Activated naive CD8-positive, alpha-beta T cell (primary cell): Measurements from ENCODE around the gene PIAS2.
"Not testable (repeated sequence)": the region's sequence is repeated elsewhere in the genome, so short reads cannot be mapped to it uniquely, and the experiment has no call there.

Experiments
- H3K27ac Mint-ChIP-seq: one replicate; pipeline ENCODE4 v1.8.0; 2021; ENCODE audit warnings: mixed read lengths
- H3K27me3 Mint-ChIP-seq: one replicate; pipeline ENCODE4 v1.8.0; 2021; ENCODE audit warnings: mixed read lengths
- H3K36me3 Mint-ChIP-seq: one replicate; pipeline ENCODE4 v1.8.0; 2021; ENCODE audit warnings: mixed read lengths
- H3K4me1 Mint-ChIP-seq: one replicate; pipeline ENCODE4 v1.8.0; 2021; ENCODE audit warnings: low read depth, mixed read lengths
- H3K4me3 Mint-ChIP-seq: one replicate; pipeline ENCODE4 v1.8.0; 2021; ENCODE audit warnings: mild to moderate bottlenecking, mixed read lengths
- H3K9me3 Mint-ChIP-seq: one replicate; pipeline ENCODE4 v1.8.0; 2021; ENCODE audit warnings: low read depth, mixed read lengths

Gene PIAS2

GRCh38 chr18:46877329-46877987 is 39.8 kb downstream of the PIAS2 start:
- H3K36me3 Mint-ChIP-seq = peaks cover 53% of the 10 kb centered on the region
- no peak overlapping the region for H3K27ac Mint-ChIP-seq
- H3K9me3 Mint-ChIP-seq = peaks cover 15% of the 10 kb centered on the region
- H3K4me1 Mint-ChIP-seq = peaks cover 16% of the 10 kb centered on the region
- no peaks in the 10 kb centered on the region for H3K27me3 Mint-ChIP-seq
- no peak overlapping the region for H3K4me3 Mint-ChIP-seq

GRCh38 chr18:46868169-46868921 is 49.0 kb downstream of the PIAS2 start:
- Mint-ChIP-seq H3K27ac (no peak overlapping the region), H3K27me3 (no peaks in the 10 kb centered on the region), H3K36me3 (peaks cover 53% of the 10 kb centered on the region), H3K9me3 (peaks cover 16% of the 10 kb centered on the region), H3K4me1 (peaks cover 27% of the 10 kb centered on the region), H3K4me3 (no peak overlapping the region)

- Mint-ChIP-seq H3K36me3 (peaks cover 48% of the 10 kb centered on the region), H3K4me1 (peaks cover 29% of the 10 kb centered on the region), H3K27ac (no peak overlapping the region), H3K9me3 (peaks cover 14% of the 10 kb centered on the region), H3K27me3 (no peaks in the 10 kb centered on the region), H3K4me3 (no peak overlapping the region)
Observed at GRCh38 chr18:46867367-46868143, 49.8 kb downstream of the PIAS2 start.

GRCh38 chr18:46866523-46866922 is 50.8 kb downstream of the PIAS2 start:
- Mint-ChIP-seq H3K9me3 (peaks cover 14% of the 10 kb centered on the region), H3K27ac (no peak overlapping the region), H3K36me3 (peaks cover 43% of the 10 kb centered on the region), H3K4me3 (no peak overlapping the region), H3K4me1 (peaks cover 29% of the 10 kb centered on the region), H3K27me3 (no peaks in the 10 kb centered on the region)

GRCh38 chr18:46865245-46865644 is 52.1 kb downstream of the PIAS2 start:
- Mint-ChIP-seq H3K4me1 (peaks cover 32% of the 10 kb centered on the region), H3K36me3 (peaks cover 37% of the 10 kb centered on the region)
- H3K27me3 Mint-ChIP-seq, H3K27ac Mint-ChIP-seq, H3K4me3 Mint-ChIP-seq, H3K9me3 Mint-ChIP-seq: not testable (repeated sequence)

GRCh38 chr18:46859855-46860254 is 57.5 kb downstream of the PIAS2 start:
- peaks cover 11% of the 10 kb centered on the region for H3K4me1 Mint-ChIP-seq
- H3K27ac Mint-ChIP-seq = no peak overlapping the region
- no peaks in the 10 kb centered on the region for H3K27me3 Mint-ChIP-seq
- H3K4me3 Mint-ChIP-seq = no peak overlapping the region
- no peaks in the 10 kb centered on the region for H3K9me3 Mint-ChIP-seq
- peaks cover 37% of the 10 kb centered on the region for H3K36me3 Mint-ChIP-seq

- no peaks in the 10 kb centered on the region for H3K9me3 Mint-ChIP-seq
- no peak overlapping the region for H3K4me3 Mint-ChIP-seq
- H3K36me3 Mint-ChIP-seq = peaks cover 41% of the 10 kb centered on the region
- H3K27me3 Mint-ChIP-seq = no peaks in the 10 kb centered on the region
- H3K4me1 Mint-ChIP-seq = peaks cover 11% of the 10 kb centered on the region
- no peak overlapping the region for H3K27ac Mint-ChIP-seq
Observed at GRCh38 chr18:46858290-46858689, 59.0 kb downstream of the PIAS2 start.

- peaks cover 45% of the 10 kb centered on the region for H3K36me3 Mint-ChIP-seq
- H3K27me3 Mint-ChIP-seq = no peaks in the 10 kb centered on the region
- no peak overlapping the region for H3K27ac Mint-ChIP-seq
- no peaks in the 10 kb centered on the region for H3K9me3 Mint-ChIP-seq
- peaks cover 9% of the 10 kb centered on the region for H3K4me1 Mint-ChIP-seq
- H3K4me3 Mint-ChIP-seq = no peak overlapping the region
Observed at GRCh38 chr18:46856973-46857372, 60.3 kb downstream of the PIAS2 start.

GRCh38 chr18:46849007-46849406 is 68.3 kb downstream of the PIAS2 start:
- Mint-ChIP-seq H3K9me3 (no peaks in the 10 kb centered on the region), H3K27ac (no peak overlapping the region), H3K27me3 (no peaks in the 10 kb centered on the region), H3K4me3 (no peak overlapping the region), H3K36me3 (peaks cover 28% of the 10 kb centered on the region), H3K4me1 (no peaks in the 10 kb centered on the region)

- H3K9me3 Mint-ChIP-seq = no peaks in the 10 kb centered on the region
- peaks cover 18% of the 10 kb centered on the region for H3K36me3 Mint-ChIP-seq
- no peak overlapping the region for H3K4me3 Mint-ChIP-seq
- H3K27me3 Mint-ChIP-seq = no peaks in the 10 kb centered on the region
- no peak overlapping the region for H3K27ac Mint-ChIP-seq
- no peaks in the 10 kb centered on the region for H3K4me1 Mint-ChIP-seq
Observed at GRCh38 chr18:46843372-46843771, 73.9 kb downstream of the PIAS2 start.

- Mint-ChIP-seq H3K36me3 (peaks cover 18% of the 10 kb centered on the region), H3K27me3 (no peaks in the 10 kb centered on the region), H3K4me1 (no peaks in the 10 kb centered on the region), H3K9me3 (no peaks in the 10 kb centered on the region), H3K27ac (no peak overlapping the region), H3K4me3 (no peak overlapping the region)
Observed at GRCh38 chr18:46842583-46842982, 74.7 kb downstream of the PIAS2 start.

GRCh38 chr18:46833899-46834298 is 83.4 kb downstream of the PIAS2 start:
- no peak overlapping the region for H3K27ac Mint-ChIP-seq

GRCh38 chr18:46832849-46833248 is 84.5 kb downstream of the PIAS2 start:
- H3K4me1 Mint-ChIP-seq = no peaks in the 10 kb centered on the region
- no peak overlapping the region for H3K27ac Mint-ChIP-seq
- H3K4me3 Mint-ChIP-seq = no peak overlapping the region
- H3K9me3 Mint-ChIP-seq = no peaks in the 10 kb centered on the region
- no peaks in the 10 kb centered on the region for H3K27me3 Mint-ChIP-seq
- peaks cover 29% of the 10 kb centered on the region for H3K36me3 Mint-ChIP-seq

More at GRCh38 chr18:46833899-46834298, 83.4 kb downstream of the PIAS2 start:
- Mint-ChIP-seq H3K4me3 (no peak overlapping the region), H3K4me1 (no peaks in the 10 kb centered on the region), H3K36me3 (peaks cover 27% of the 10 kb centered on the region), H3K27me3 (no peaks in the 10 kb centered on the region), H3K9me3 (no peaks in the 10 kb centered on the region)

- H3K4me3 Mint-ChIP-seq, H3K9me3 Mint-ChIP-seq, H3K4me1 Mint-ChIP-seq, H3K27ac Mint-ChIP-seq, H3K27me3 Mint-ChIP-seq: not testable (repeated sequence)
- H3K36me3 Mint-ChIP-seq = peaks cover 32% of the 10 kb centered on the region
Observed at GRCh38 chr18:46832422-46832821, 84.9 kb downstream of the PIAS2 start.

GRCh38 chr18:46831434-46831833 is 85.9 kb downstream of the PIAS2 start:
- Mint-ChIP-seq H3K4me3 (no peak overlapping the region), H3K36me3 (peaks cover 32% of the 10 kb centered on the region), H3K9me3 (no peaks in the 10 kb centered on the region), H3K4me1 (no peaks in the 10 kb centered on the region), H3K27ac (no peak overlapping the region), H3K27me3 (no peaks in the 10 kb centered on the region)
